B cell (primary cell): ENCODE data around the gene RERGL. TPM values are rescaled to one million over a fixed set of nuclear protein-coding genes. Genes with fewer than 3 reads are reported as not detected.
"Not testable (repeated sequence)": the region's sequence is repeated elsewhere in the genome, so short reads cannot be mapped to it uniquely, and the experiment has no call there.

Source experiments
- ATAC-seq: fragments of 200-7000 bp; cut with Tn5 transposase; one replicate; pipeline ENCODE4 v1.10.0; 2021; ENCODE audit warnings: low read depth, mild to moderate bottlenecking, moderate number of reproducible peaks, moderate library complexity
- CTCF ChIA-PET: fragments of 350-600 bp; sonication (Branson Sonifier 250); formaldehyde crosslinking; loops from one replicate; lab custom pipeline; 2021; ENCODE audit warnings: antibody characterized with exemption, inconsistent platforms; lab: Charles Lee
- POLR2A ChIA-PET: fragments of 350-600 bp; sonication (Branson Sonifier 250); formaldehyde crosslinking; loops from one replicate; lab custom pipeline; 2021; ENCODE audit warnings: antibody characterized with exemption; lab: Charles Lee
- DNase-seq: peaks from one replicate; pipeline ENCODE4 v3.0.0; 2013
- H2AFZ ChIP-seq: 2 replicates; pipeline ENCODE4 v1.6.1; 2012; ENCODE audit warnings: mild to moderate bottlenecking, low read depth, low read length; ENCODE audit not compliant: insufficient read depth, poor library complexity, severe bottlenecking
- H3K27ac ChIP-seq, 2 donors: 1 replicate in 1 of 2; 2 replicates in 1 of 2; pipeline ENCODE4 v1.5.1; 2012 to 2013; ENCODE audit warnings: low read length in 2 of 2, mild to moderate bottlenecking in 2 of 2, moderate library complexity in 1 of 2
- H3K27me3 ChIP-seq, 4 experiments: fragments of 200-600 bp in 1 of 4; sonication (generic) in 1 of 4; replicated peaks in 1 of 4; 1 replicate in 2 of 4; 2 replicates in 2 of 4; pipeline versions ENCODE4 v1.6.1 to v1.7.0; 2013 to 2016; ENCODE audit warnings: low read length in 3 of 4, mild to moderate bottlenecking in 2 of 4, mixed read lengths in 1 of 4, moderate library complexity in 1 of 4; ENCODE audit not compliant: insufficient read depth in 4 of 4, control insufficient read depth in 3 of 4; ENCODE audit errors: control extremely low read depth in 1 of 4
- H3K36me3 ChIP-seq, 2 experiments: replicated peaks in 1 of 2; 1 replicate in 1 of 2; 2 replicates in 1 of 2; pipeline versions ENCODE4 v1.6.1 to v1.7.1; 2013; ENCODE audit warnings: low read length in 1 of 2; ENCODE audit not compliant: insufficient read depth in 2 of 2, control insufficient read depth in 1 of 2; ENCODE audit errors: control extremely low read depth in 1 of 2, extremely low read depth in 1 of 2
- H3K4me1 ChIP-seq, 2 donors: fragments of 200-600 bp in 1 of 2; sonication (generic) in 1 of 2; 1 replicate in 1 of 2; 2 replicates in 1 of 2; pipeline versions ENCODE4 v1.5.1 to v1.6.1; 2013 to 2017; ENCODE audit warnings: low read length in 2 of 2; ENCODE audit not compliant: control insufficient read depth in 2 of 2, insufficient read depth in 2 of 2
- H3K4me2 ChIP-seq: replicated peaks from 2 replicates; pipeline ENCODE3; 2012; ENCODE audit warnings: mild to moderate bottlenecking, low read depth, low read length; ENCODE audit not compliant: poor library complexity, severe bottlenecking
- H3K4me3 ChIP-seq, 5 experiments: fragments of 200-600 bp in 1 of 5; sonication (generic) in 1 of 5; 1 replicate in 3 of 5; 2 replicates in 2 of 5; pipeline versions ENCODE4 v1.5.1 to v1.7.0; 2011 to 2016; ENCODE audit warnings: low read length in 4 of 5, mild to moderate bottlenecking in 4 of 5, low read depth in 2 of 5, control low read depth in 1 of 5, moderate library complexity in 1 of 5; ENCODE audit not compliant: insufficient read depth in 1 of 5; ENCODE audit errors: control extremely low read depth in 1 of 5, extremely low read depth in 1 of 5
- H3K79me2 ChIP-seq: fragments of 200-600 bp; sonication (generic); one replicate; pipeline ENCODE4 v1.6.0; 2016; ENCODE audit warnings: low read length; ENCODE audit not compliant: control insufficient read depth, insufficient read depth
- H3K9ac ChIP-seq: fragments of 200-600 bp; sonication (generic); 2 replicates; pipeline ENCODE4 v1.6.1; 2017; ENCODE audit warnings: mild to moderate bottlenecking, low read length, moderate library complexity
- H3K9me3 ChIP-seq, 3 donors: one replicate each; pipeline versions ENCODE4 v1.6.1 to v1.7.1; 2013; ENCODE audit warnings: low read length in 2 of 3; ENCODE audit not compliant: control insufficient read depth in 2 of 3, insufficient read depth in 1 of 3; ENCODE audit errors: control extremely low read depth in 1 of 3
- H4K20me1 ChIP-seq: 2 replicates; pipeline ENCODE4 v1.6.0; 2012; ENCODE audit warnings: mild to moderate bottlenecking, low read length; ENCODE audit not compliant: insufficient read depth, control insufficient read depth, poor library complexity, severe bottlenecking
- H3K27ac Mint-ChIP-seq: one replicate; pipeline ENCODE4 v1.8.0; 2021; ENCODE audit warnings: mixed read lengths
- H3K27me3 Mint-ChIP-seq: one replicate; pipeline ENCODE4 v1.8.0; 2021; ENCODE audit warnings: mixed read lengths
- H3K4me1 Mint-ChIP-seq: one replicate; pipeline ENCODE4 v1.8.0; 2021; ENCODE audit warnings: mixed read lengths
- H3K4me3 Mint-ChIP-seq: one replicate; pipeline ENCODE4 v1.8.0; 2021; ENCODE audit warnings: mixed read lengths
- H3K9me3 Mint-ChIP-seq: one replicate; pipeline ENCODE4 v1.8.0; 2022; ENCODE audit warnings: mixed read lengths; ENCODE audit not compliant: insufficient read depth
- CTCF ChIP-seq: fragments of 200-600 bp; IDR thresholded peaks from one replicate; pipeline ENCODE4 v1.8.0; 2022; ENCODE audit warnings: antibody characterized with exemption, mild to moderate bottlenecking
- EZH2 ChIP-seq: IDR thresholded peaks from 2 replicates; pipeline ENCODE4 v1.6.1; 2012; ENCODE audit warnings: borderline replicate concordance, low read depth, mild to moderate bottlenecking, moderate library complexity, low read length; ENCODE audit not compliant: insufficient read depth, poor library complexity, severe bottlenecking
- WGBS: methylation state at CpG from one replicate; pipeline ENCODE4 v1.1.5; 2013; ENCODE audit warnings: missing lambda C conversion rate; ENCODE audit not compliant: insufficient coverage; 5-methylcytosine and 5-hydroxymethylcytosine counted together
- intact Hi-C: fragments of 100-400 bp; cut with micrococcal nuclease; formaldehyde crosslinking; loops from one replicate; pipeline ENCODE4 v1.10.0; 2022
- polyA plus RNA-seq: library from polyadenylated mRNA; depleted of rRNA; stranded (reverse); fragments of >200 nt; gene quantifications from 2 replicates; pipeline ENCODE4 v1.2.3, GENCODE V29; 2012
- total RNA-seq, 2 donors: library from RNA; stranded (reverse); fragments of 120-200 nt in 1 of 2; gene quantifications; 1 replicate in 1 of 2; 2 replicates in 1 of 2; pipeline versions ENCODE4 v1.2.3 to v1.2.4, GENCODE V29; 2013 to 2022

RERGL gene
- total and polyA plus RNA-seq, 2 donors (not counting 1 experiment from before 2014, with no cell fraction given): not detected

GRCh38 chr12:18045446-18045992, 44.5 kb downstream of the RERGL start:
- TF ChIP-seq EZH2 (no peak), CTCF (no peak)
- H3K4me1 ChIP-seq: no peaks in the 10 kb centered on the region
- H3K4me3 ChIP-seq: no peak overlapping the region
- H3K27ac Mint-ChIP-seq: no peak overlapping the region
- CTCF ChIA-PET: interaction anchor here (1.0 kb wide), 1 partner anchor 28 kb away, joined by 3 read pairs; no protein-coding TSS in a partner anchor
- no peaks in the 10 kb centered on the region for H3K27me3 Mint-ChIP-seq
- H3K4me1 Mint-ChIP-seq: no peaks in the 10 kb centered on the region
- no peak overlapping the region for H3K9ac ChIP-seq
- H3K9me3 ChIP-seq: no peaks in the 10 kb centered on the region
- H2AFZ ChIP-seq: no peak overlapping the region
- no peaks in the 10 kb centered on the region for H3K79me2 ChIP-seq
- H3K27me3 ChIP-seq: no peaks in the 10 kb centered on the region
- 93% methylated on average over 2 of the region's 7 CpGs for WGBS
- no peaks in the 10 kb centered on the region for H4K20me1 ChIP-seq
- H3K9me3 Mint-ChIP-seq: no peaks in the 10 kb centered on the region
- ATAC-seq (no peak), DNase-seq (no peak)
- H3K36me3 ChIP-seq: no peaks in the 10 kb centered on the region
- H3K4me3 Mint-ChIP-seq: no peak overlapping the region
- POLR2A ChIA-PET: no interaction called here
- no peak overlapping the region for H3K4me2 ChIP-seq
- intact Hi-C loops: no loop called here
- H3K27ac ChIP-seq: no peak overlapping the region

GRCh38 chr12:18040060-18040742, 49.8 kb downstream of the RERGL start:
- intact Hi-C loops, H3K4me1 ChIP-seq, H3K36me3 ChIP-seq, H3K79me2 ChIP-seq, H3K27ac Mint-ChIP-seq, H3K9me3 ChIP-seq, H3K4me1 Mint-ChIP-seq, H3K4me3 Mint-ChIP-seq, H3K4me3 ChIP-seq, H4K20me1 ChIP-seq, H3K27ac ChIP-seq, H3K27me3 Mint-ChIP-seq, CTCF ChIA-PET, H2AFZ ChIP-seq, POLR2A ChIA-PET, H3K9me3 Mint-ChIP-seq, ATAC-seq, H3K4me2 ChIP-seq, H3K9ac ChIP-seq, H3K27me3 ChIP-seq: not testable (repeated sequence)
- WGBS: 96% methylated on average over 26 of the region's 27 CpGs
- DNase-seq: peak; percentile 3

Other genes starting within 250 kb of the RERGL start
- not detected in 2 replicates for gene PIK3C2G, start 171.3 kb upstream of the RERGL start, total RNA-seq
- not detected in 2 replicates for gene PIK3C2G, start 171.3 kb upstream of the RERGL start, polyA plus RNA-seq